HCT116 (cell line): ENCODE results near the gene ABHD17C. TPM values are rescaled to one million over a fixed set of nuclear protein-coding genes. Genes with fewer than 3 reads are reported as not detected.

ENCODE experiments used
- ATAC-seq: fragments of 200-7000 bp; cut with Tn5 transposase; 2 replicates; pipeline ENCODE4 v1.9.1; 2020; ENCODE audit warnings: mild to moderate bottlenecking, moderate library complexity
- BruUV-seq: library from RNA; stranded (reverse); fragments of 400-500 nt; replicated peaks from 2 replicates; lab custom pipeline; 2021; lab: Mats Ljungman, UMichigan
- CTCF ChIA-PET: fragments of 300-600 bp; sonication (Branson Sonifier 250); formaldehyde crosslinking; loops from one replicate; lab custom pipeline; 2021; ENCODE audit warnings: antibody characterized with exemption; lab: Charles Lee
- POLR2A ChIA-PET: fragments of 300-600, 350-600 bp; sonication (Branson Sonifier 250); formaldehyde crosslinking; loops from one replicate; lab custom pipeline; 2021; ENCODE audit warnings: antibody characterized with exemption; lab: Charles Lee
- RAD21 ChIA-PET, 2 experiments: fragments of 300-600 bp; sonication (Branson Sonifier 250); formaldehyde crosslinking; loops; one replicate each; lab custom pipeline; 2023; ENCODE audit warnings: low total read pairs in 2 of 2; ENCODE audit not compliant: uncharacterized antibody in 2 of 2, unreplicated experiment in 2 of 2, low non-redundant PET in 1 of 2; lab: Charles Lee
- DNase-seq: peaks from one replicate; pipeline ENCODE4 v3.0.0-alpha.2; 2010; ENCODE audit warnings: low read depth, low spot score
- H2AFZ ChIP-seq: fragments of 200-600 bp; shearing (Covaris generic), sonication (generic); 2 replicates; pipeline ENCODE4 v1.6.1; 2017; ENCODE audit warnings: low read depth, mixed run types, mixed read lengths, antibody characterized with exemption, low read length; ENCODE audit not compliant: poor library complexity, severe bottlenecking
- H3K27ac ChIP-seq: 2 replicates; pipeline ENCODE4 v1.5.1; 2012; ENCODE audit warnings: low read depth, low read length
- H3K27me3 ChIP-seq: fragments of 200-600 bp; sonication (generic); 2 replicates; pipeline ENCODE4 v1.6.1; 2016; ENCODE audit warnings: mixed run types, low read length, mixed read lengths; ENCODE audit not compliant: insufficient read depth
- H3K36me3 ChIP-seq, 2 experiments: fragments of 200-500 bp in 1 of 2; fragments of 200-600 bp in 1 of 2; sonication (Bioruptor generic) in 1 of 2; sonication (generic) in 1 of 2; 2 replicates each; pipeline versions ENCODE4 v1.5.1 to v1.6.1; 2014 to 2016; ENCODE audit warnings: low read length in 2 of 2, inconsistent platforms in 1 of 2, mixed read lengths in 1 of 2, mixed run types in 1 of 2; ENCODE audit not compliant: insufficient read depth in 2 of 2, control insufficient read depth in 1 of 2
- H3K4me1 ChIP-seq, 2 experiments: fragments of 200-600 bp in 1 of 2; sonication (generic) in 1 of 2; 2 replicates each; pipeline versions ENCODE4 v1.5.1 to v1.6.1; 2012 to 2017; ENCODE audit warnings: low read length in 2 of 2, inconsistent platforms in 1 of 2, mild to moderate bottlenecking in 1 of 2, mixed read lengths in 1 of 2, mixed run types in 1 of 2, moderate library complexity in 1 of 2; ENCODE audit not compliant: insufficient read depth in 2 of 2, control insufficient read depth in 1 of 2
- H3K4me2 ChIP-seq: fragments of 200-600 bp; sonication (generic); 2 replicates; pipeline ENCODE4 v1.6.1; 2017; ENCODE audit warnings: mixed run types, low read length, mixed read lengths
- H3K4me3 ChIP-seq, 2 experiments: fragments of 200-600 bp in 1 of 2; sonication (generic) in 1 of 2; replicated peaks in 1 of 2; 2 replicates each; pipeline ENCODE4 v1.5.1; 2011 to 2016; ENCODE audit warnings: low read length in 2 of 2, control low read depth in 1 of 2, low read depth in 1 of 2, mild to moderate bottlenecking in 1 of 2, mixed read lengths in 1 of 2, mixed run types in 1 of 2
- H3K79me2 ChIP-seq: fragments of 200-600 bp; sonication (generic); 2 replicates; pipeline ENCODE4 v1.6.1; 2017; ENCODE audit warnings: mild to moderate bottlenecking, mixed run types, low read length, moderate library complexity, mixed read lengths; ENCODE audit not compliant: insufficient read depth
- H3K9ac ChIP-seq: fragments of 200-600 bp; sonication (generic); 2 replicates; pipeline ENCODE4 v1.6.1; 2016; ENCODE audit warnings: low read length, mixed read lengths
- H3K9me2 ChIP-seq: fragments of 200-600 bp; sonication (generic), shearing (Covaris generic); 2 replicates; pipeline ENCODE4 v1.6.1; 2017; ENCODE audit warnings: mixed run types, mild to moderate bottlenecking, moderate library complexity; ENCODE audit not compliant: insufficient read depth
- H3K9me3 ChIP-seq, 2 experiments: fragments of 200-500 bp in 1 of 2; fragments of 200-600 bp in 1 of 2; sonication (Bioruptor generic) in 1 of 2; sonication (generic) in 1 of 2; 2 replicates each; pipeline ENCODE4 v1.6.1; 2014 to 2017; ENCODE audit warnings: low read length in 2 of 2, mixed read lengths in 2 of 2, inconsistent platforms in 1 of 2, low read depth in 1 of 2, mild to moderate bottlenecking in 1 of 2, mixed run types in 1 of 2, moderate library complexity in 1 of 2; ENCODE audit not compliant: control insufficient read depth in 1 of 2, insufficient read depth in 1 of 2
- H4K20me1 ChIP-seq: fragments of 200-600 bp; sonication (generic), shearing (Covaris generic); 2 replicates; pipeline ENCODE4 v1.6.1; 2017; ENCODE audit warnings: mixed run types, mild to moderate bottlenecking, moderate library complexity; ENCODE audit not compliant: insufficient read depth
- CBX3 ChIP-seq: IDR thresholded peaks from 2 replicates; pipeline ENCODE4 v1.6.1; 2012; ENCODE audit warnings: low read depth
- CEBPB ChIP-seq: IDR thresholded peaks from 2 replicates; pipeline ENCODE4 v1.6.1; 2012; ENCODE audit warnings: low read depth
- ELF1 ChIP-seq: IDR thresholded peaks from 2 replicates; pipeline ENCODE4 v1.6.1; 2012; ENCODE audit warnings: low read depth, borderline replicate concordance
- EZH2 ChIP-seq: fragments of 200-600 bp; sonication (generic); IDR thresholded peaks from 2 replicates; pipeline ENCODE4 v1.6.1; 2017; ENCODE audit warnings: antibody characterized with exemption, mixed run types
- EZH2phosphoT487 ChIP-seq: fragments of 200-600 bp; IDR thresholded peaks from 2 replicates; pipeline ENCODE4 v1.6.1; 2018; ENCODE audit warnings: antibody characterized with exemption, borderline replicate concordance
- FOSL1 ChIP-seq: IDR thresholded peaks from 2 replicates; pipeline ENCODE4 v1.6.1; 2012; ENCODE audit warnings: low read depth
- JUND ChIP-seq: IDR thresholded peaks from 2 replicates; pipeline ENCODE4 v1.6.1; 2012
- POLR2A ChIP-seq: IDR thresholded peaks from 2 replicates; pipeline ENCODE4 v1.7.0; 2011; ENCODE audit warnings: borderline replicate concordance; ENCODE audit not compliant: insufficient read depth, insufficient read length; ENCODE audit errors: extremely low read depth
- RAD21 ChIP-seq: IDR thresholded peaks from 2 replicates; pipeline ENCODE4 v1.6.1; 2012; ENCODE audit warnings: low read depth, mild to moderate bottlenecking
- SP1 ChIP-seq: IDR thresholded peaks from 2 replicates; pipeline ENCODE4 v1.6.1; 2012; ENCODE audit warnings: low read depth
- SRF ChIP-seq: IDR thresholded peaks from 2 replicates; pipeline ENCODE4 v1.6.1; 2012; ENCODE audit warnings: low read depth
- TCF7L2 ChIP-seq: IDR thresholded peaks from 2 replicates; pipeline ENCODE4 v1.7.0; 2011; ENCODE audit warnings: borderline replicate concordance, inconsistent platforms; ENCODE audit not compliant: insufficient read depth, insufficient read length; ENCODE audit errors: extremely low read depth
- YY1 ChIP-seq: IDR thresholded peaks from 2 replicates; pipeline ENCODE4 v1.6.1; 2011; ENCODE audit warnings: low read length, low read depth, moderate library complexity, mild to moderate bottlenecking; ENCODE audit not compliant: insufficient replicate concordance; ENCODE audit errors: extremely low read depth
- ZFX ChIP-seq: fragments of 450-650 bp; IDR thresholded peaks from 2 replicates; pipeline ENCODE4 v1.6.1; 2017
- ZNF274 ChIP-seq: fragments of 200-500 bp; sonication (Bioruptor generic); IDR thresholded peaks from 2 replicates; pipeline ENCODE4 v1.6.1; 2014; ENCODE audit warnings: mild to moderate bottlenecking, low read depth, low read length, inconsistent platforms
- intact Hi-C: fragments of 100-400 bp; cut with micrococcal nuclease; formaldehyde crosslinking; loops from 2 replicates; pipeline ENCODE4 v1.10.0; 2022
- total RNA-seq: library from RNA; stranded (reverse); gene quantifications from one replicate; pipeline ENCODE4 v1.2.1, GENCODE V29; 2021; ENCODE audit not compliant: unreplicated experiment
- TF ChIP-seq, protein P1 (sequence below), 3 experiments: fragments of 200-600 bp in 1 of 3; sonication (generic) in 1 of 3; IDR thresholded peaks in 2 of 3; conservative IDR thresholded peaks in 1 of 3; 2 replicates each; pipeline ENCODE4 v1.5.1; 2012 to 2017; ENCODE audit warnings: low read depth in 2 of 3, low read length in 2 of 3, antibody characterized with exemption in 1 of 3, borderline replicate concordance in 1 of 3, control low read depth in 1 of 3, mild to moderate bottlenecking in 1 of 3, mixed read lengths in 1 of 3, mixed run types in 1 of 3, moderate library complexity in 1 of 3; ENCODE audit not compliant: insufficient read depth in 1 of 3
- TF ChIP-seq, protein P2 (sequence below): IDR thresholded peaks from 2 replicates; pipeline ENCODE4 v1.6.1; 2012; ENCODE audit warnings: low read depth
- TF ChIP-seq, protein P3 (sequence below): IDR thresholded peaks from 2 replicates; pipeline ENCODE4 v1.6.1; 2011; ENCODE audit warnings: mild to moderate bottlenecking, low read length, moderate library complexity; ENCODE audit not compliant: insufficient replicate concordance; ENCODE audit errors: extremely low read depth
- TF ChIP-seq, protein P4 (sequence below): IDR thresholded peaks from 2 replicates; pipeline ENCODE4 v1.6.1; 2012

The ABHD17C gene
- total RNA-seq, 1 experiment from 2014 or later, result 27.9 TPM

DNA sequence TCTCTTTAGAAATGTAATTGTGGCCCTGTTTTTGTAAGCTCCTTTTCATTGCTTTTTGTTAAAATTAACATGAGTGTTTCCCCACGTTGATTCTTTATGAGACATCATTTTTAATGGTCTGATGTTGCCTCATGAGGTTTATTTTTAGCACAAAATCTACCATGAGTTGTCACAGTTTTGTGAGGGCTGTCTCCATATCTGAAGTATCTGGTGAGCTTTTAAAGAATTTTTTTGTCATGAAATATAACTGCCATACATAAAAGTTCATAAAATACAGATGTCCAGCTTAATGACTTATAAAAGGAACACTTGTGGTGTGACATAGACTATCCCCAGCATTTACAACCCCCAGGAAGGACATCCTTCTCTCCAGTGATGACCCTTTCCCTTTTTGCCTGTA lies 49.7 kb downstream of the ABHD17C start:
- no peak overlapping the region for H2AFZ ChIP-seq
- ChIA-PET CTCF (no interaction called here), RAD21 (no interaction called here), POLR2A (no interaction called here)
- TF ChIP-seq SP1 (no peak), ZNF274 (no peak), SRF (no peak), ZFX (no peak), CBX3 (no peak), POLR2A (no peak), ELF1 (no peak), FOSL1 (no peak), RAD21 (no peak), JUND (no peak), EZH2 (no peak), EZH2phosphoT487 (no peak), TCF7L2 (no peak), CEBPB (no peak), YY1 (no peak)
- TF ChIP-seq, protein P1, sequence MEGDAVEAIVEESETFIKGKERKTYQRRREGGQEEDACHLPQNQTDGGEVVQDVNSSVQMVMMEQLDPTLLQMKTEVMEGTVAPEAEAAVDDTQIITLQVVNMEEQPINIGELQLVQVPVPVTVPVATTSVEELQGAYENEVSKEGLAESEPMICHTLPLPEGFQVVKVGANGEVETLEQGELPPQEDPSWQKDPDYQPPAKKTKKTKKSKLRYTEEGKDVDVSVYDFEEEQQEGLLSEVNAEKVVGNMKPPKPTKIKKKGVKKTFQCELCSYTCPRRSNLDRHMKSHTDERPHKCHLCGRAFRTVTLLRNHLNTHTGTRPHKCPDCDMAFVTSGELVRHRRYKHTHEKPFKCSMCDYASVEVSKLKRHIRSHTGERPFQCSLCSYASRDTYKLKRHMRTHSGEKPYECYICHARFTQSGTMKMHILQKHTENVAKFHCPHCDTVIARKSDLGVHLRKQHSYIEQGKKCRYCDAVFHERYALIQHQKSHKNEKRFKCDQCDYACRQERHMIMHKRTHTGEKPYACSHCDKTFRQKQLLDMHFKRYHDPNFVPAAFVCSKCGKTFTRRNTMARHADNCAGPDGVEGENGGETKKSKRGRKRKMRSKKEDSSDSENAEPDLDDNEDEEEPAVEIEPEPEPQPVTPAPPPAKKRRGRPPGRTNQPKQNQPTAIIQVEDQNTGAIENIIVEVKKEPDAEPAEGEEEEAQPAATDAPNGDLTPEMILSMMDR (IDR thresholded peaks at IDR 0.05 in 2 of 3, conservative IDR thresholded peaks at IDR 0.05 in 1 of 3; ENCODE audit: borderline replicate concordance in 1 of 3, insufficient read depth in 1 of 3, low read depth in 2 of 3, low read length in 2 of 3), result no peak
- TF ChIP-seq, protein P2, sequence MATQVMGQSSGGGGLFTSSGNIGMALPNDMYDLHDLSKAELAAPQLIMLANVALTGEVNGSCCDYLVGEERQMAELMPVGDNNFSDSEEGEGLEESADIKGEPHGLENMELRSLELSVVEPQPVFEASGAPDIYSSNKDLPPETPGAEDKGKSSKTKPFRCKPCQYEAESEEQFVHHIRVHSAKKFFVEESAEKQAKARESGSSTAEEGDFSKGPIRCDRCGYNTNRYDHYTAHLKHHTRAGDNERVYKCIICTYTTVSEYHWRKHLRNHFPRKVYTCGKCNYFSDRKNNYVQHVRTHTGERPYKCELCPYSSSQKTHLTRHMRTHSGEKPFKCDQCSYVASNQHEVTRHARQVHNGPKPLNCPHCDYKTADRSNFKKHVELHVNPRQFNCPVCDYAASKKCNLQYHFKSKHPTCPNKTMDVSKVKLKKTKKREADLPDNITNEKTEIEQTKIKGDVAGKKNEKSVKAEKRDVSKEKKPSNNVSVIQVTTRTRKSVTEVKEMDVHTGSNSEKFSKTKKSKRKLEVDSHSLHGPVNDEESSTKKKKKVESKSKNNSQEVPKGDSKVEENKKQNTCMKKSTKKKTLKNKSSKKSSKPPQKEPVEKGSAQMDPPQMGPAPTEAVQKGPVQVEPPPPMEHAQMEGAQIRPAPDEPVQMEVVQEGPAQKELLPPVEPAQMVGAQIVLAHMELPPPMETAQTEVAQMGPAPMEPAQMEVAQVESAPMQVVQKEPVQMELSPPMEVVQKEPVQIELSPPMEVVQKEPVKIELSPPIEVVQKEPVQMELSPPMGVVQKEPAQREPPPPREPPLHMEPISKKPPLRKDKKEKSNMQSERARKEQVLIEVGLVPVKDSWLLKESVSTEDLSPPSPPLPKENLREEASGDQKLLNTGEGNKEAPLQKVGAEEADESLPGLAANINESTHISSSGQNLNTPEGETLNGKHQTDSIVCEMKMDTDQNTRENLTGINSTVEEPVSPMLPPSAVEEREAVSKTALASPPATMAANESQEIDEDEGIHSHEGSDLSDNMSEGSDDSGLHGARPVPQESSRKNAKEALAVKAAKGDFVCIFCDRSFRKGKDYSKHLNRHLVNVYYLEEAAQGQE, result no peak
- TF ChIP-seq, protein P3, sequence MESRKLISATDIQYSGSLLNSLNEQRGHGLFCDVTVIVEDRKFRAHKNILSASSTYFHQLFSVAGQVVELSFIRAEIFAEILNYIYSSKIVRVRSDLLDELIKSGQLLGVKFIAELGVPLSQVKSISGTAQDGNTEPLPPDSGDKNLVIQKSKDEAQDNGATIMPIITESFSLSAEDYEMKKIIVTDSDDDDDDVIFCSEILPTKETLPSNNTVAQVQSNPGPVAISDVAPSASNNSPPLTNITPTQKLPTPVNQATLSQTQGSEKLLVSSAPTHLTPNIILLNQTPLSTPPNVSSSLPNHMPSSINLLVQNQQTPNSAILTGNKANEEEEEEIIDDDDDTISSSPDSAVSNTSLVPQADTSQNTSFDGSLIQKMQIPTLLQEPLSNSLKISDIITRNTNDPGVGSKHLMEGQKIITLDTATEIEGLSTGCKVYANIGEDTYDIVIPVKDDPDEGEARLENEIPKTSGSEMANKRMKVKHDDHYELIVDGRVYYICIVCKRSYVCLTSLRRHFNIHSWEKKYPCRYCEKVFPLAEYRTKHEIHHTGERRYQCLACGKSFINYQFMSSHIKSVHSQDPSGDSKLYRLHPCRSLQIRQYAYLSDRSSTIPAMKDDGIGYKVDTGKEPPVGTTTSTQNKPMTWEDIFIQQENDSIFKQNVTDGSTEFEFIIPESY, result no peak
- TF ChIP-seq, protein P4, sequence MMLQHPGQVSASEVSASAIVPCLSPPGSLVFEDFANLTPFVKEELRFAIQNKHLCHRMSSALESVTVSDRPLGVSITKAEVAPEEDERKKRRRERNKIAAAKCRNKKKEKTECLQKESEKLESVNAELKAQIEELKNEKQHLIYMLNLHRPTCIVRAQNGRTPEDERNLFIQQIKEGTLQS, result no peak
- ATAC-seq, result no peak
- no peak overlapping the region for H3K4me3 ChIP-seq
- no peak for DNase-seq
- H3K4me2 ChIP-seq, result no peak overlapping the region
- peaks cover 71% of the 10 kb centered on the region for H3K79me2 ChIP-seq
- no peak overlapping the region for H3K27ac ChIP-seq
- BruUV-seq, result no TSS peak
- H3K9ac ChIP-seq, result no peak overlapping the region
- H3K27me3 ChIP-seq, result no peaks in the 10 kb centered on the region
- no peaks in the 10 kb centered on the region for H3K9me2 ChIP-seq
- intact Hi-C loops, result no loop called here
- H3K36me3 ChIP-seq, result peaks cover 0 to 2% of the 10 kb centered on the region in 2 experiments; a peak in 1 of 4 replicates
- H3K4me1 ChIP-seq, result no peaks in the 10 kb centered on the region
- no peaks in the 10 kb centered on the region; the same call in 1 of the 2 replicates for H4K20me1 ChIP-seq
- H3K9me3 ChIP-seq, result no peaks in the 10 kb centered on the region
